ENCODE results near the gene FEV. TPM values are rescaled to one million over a fixed set of nuclear protein-coding genes. Genes with fewer than 3 reads are reported as not detected.

Gene FEV
- polyA plus RNA-seq, 3 donors: not detected

DNA sequence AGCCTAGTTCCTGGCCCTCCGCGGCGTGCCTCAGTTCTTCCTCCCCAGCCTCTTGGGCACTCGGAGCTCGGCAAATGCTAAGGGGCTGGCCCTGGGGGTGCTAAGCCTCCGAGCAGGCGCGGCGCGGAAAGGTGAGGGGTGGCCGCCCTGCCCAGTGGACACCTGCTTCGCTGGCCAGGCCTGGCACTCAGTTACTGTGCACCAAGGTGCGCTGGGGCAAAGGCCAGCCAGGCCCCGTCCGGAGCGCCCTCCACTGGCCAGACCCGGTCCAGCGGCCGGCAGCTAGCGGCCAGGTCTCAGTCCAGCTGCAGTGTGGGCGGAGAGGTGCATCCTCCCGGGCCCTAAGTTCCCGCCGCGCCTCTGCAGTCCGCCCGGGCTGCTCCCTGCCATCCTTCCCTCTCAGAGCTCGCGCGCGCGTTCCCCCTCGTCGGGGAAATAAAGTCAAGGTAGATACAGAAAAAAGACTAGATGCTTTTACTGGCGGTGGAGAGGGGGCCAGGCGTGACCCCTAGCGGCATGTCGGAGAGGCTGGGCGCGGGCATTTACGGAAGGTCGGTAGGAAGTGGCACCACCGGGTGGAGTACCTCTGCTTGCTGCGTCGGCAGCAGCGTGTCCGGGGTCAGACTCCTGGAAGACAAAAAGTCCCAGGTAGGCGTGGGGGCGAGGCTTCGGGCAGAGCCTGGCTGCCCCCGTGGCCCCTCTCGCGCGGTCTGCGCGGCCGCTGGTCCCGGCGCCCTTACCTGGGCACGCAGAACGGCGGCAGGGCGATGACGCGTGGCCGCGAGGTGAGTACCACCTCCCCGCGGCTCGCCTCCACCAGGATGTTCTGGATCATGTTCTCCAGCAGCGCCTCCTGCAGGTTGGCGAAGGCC is 17.6 kb upstream of the FEV start:
- Mint-ChIP-seq H3K4me1 (peaks cover 6% of the 10 kb centered on the region), H3K27me3 (ENCODE audit: low read depth in 3 of 3) (peaks cover 81 to 95% (median 83%) of the 10 kb centered on the region in 3 donors), H3K4me3 (peak overlapping the region; percentile 27 to 85), H3K36me3 (no peaks in the 10 kb centered on the region), H3K27ac (no peak overlapping the region), H3K9me3 (peaks cover 0 to 15% (median 4%) of the 10 kb centered on the region in 7 donors)
- TF ChIP-seq CTCF (IDR thresholded peaks at IDR 0.05): peak; percentile 17
- peaks cover 44 to 84% of the 10 kb centered on the region in 2 donors for H3K27me3 ChIP-seq (ENCODE audit: control insufficient read depth in 2 of 2, insufficient read depth in 2 of 2, low read length in 2 of 2)
- H4K20me1 ChIP-seq (ENCODE audit: insufficient read depth, low read length): no peaks in the 10 kb centered on the region
- DNase-seq: no peak
- no peak overlapping the region for H2AFZ ChIP-seq (ENCODE audit: insufficient read depth, low read depth, low read length, poor library complexity, severe bottlenecking)
- H3K9ac ChIP-seq (ENCODE audit: insufficient read depth, low read length, poor library complexity, severe bottlenecking): no peak overlapping the region
- peaks cover 0 to 25% of the 10 kb centered on the region in 2 donors for H3K9me3 ChIP-seq (replicated peaks in 1 of 2; ENCODE audit: control insufficient read depth in 1 of 2, insufficient read depth in 1 of 2, low read length in 2 of 2)
- no peak overlapping the region for H3K4me2 ChIP-seq (replicated peaks; ENCODE audit: extremely low read depth, low read length, poor library complexity, severe bottlenecking)
- no peaks in the 10 kb centered on the region for H3K4me1 ChIP-seq (ENCODE audit: control insufficient read depth in 1 of 2, insufficient read depth in 2 of 2, low read length in 2 of 2)
- no peaks in the 10 kb centered on the region for H3K36me3 ChIP-seq (replicated peaks in 1 of 2; ENCODE audit: control insufficient read depth in 1 of 2, insufficient read depth in 2 of 2, low read length in 2 of 2)
- no peak overlapping the region for H3K4me3 ChIP-seq (replicated peaks in 1 of 3; ENCODE audit: low read depth in 2 of 3, low read length in 3 of 3)
- WGBS (ENCODE audit: insufficient coverage): 3% methylated on average over 66 of the region's 72 CpGs
- intact Hi-C loops (cut with micrococcal nuclease): no loop called here
- H3K27ac ChIP-seq (ENCODE audit: low read depth in 1 of 2, low read length in 2 of 2): no peak overlapping the region
- no peaks in the 10 kb centered on the region for H3K79me2 ChIP-seq (ENCODE audit: insufficient read depth, low read length)

GRCh38 chr2:219001577-219002394 is 16.8 kb upstream of the FEV start:
- Histone ChIP-seq H3K9me3 (replicated peaks in 1 of 2; ENCODE audit: control insufficient read depth in 1 of 2, insufficient read depth in 1 of 2, low read length in 2 of 2) (peaks cover 0 to 25% of the 10 kb centered on the region in 2 donors), H3K79me2 (ENCODE audit: insufficient read depth, low read length) (no peaks in the 10 kb centered on the region), H3K9ac (ENCODE audit: insufficient read depth, low read length, poor library complexity, severe bottlenecking) (no peak overlapping the region), H3K4me2 (replicated peaks; ENCODE audit: extremely low read depth, low read length, poor library complexity, severe bottlenecking) (no peak overlapping the region), H3K36me3 (replicated peaks in 1 of 2; ENCODE audit: control insufficient read depth in 1 of 2, insufficient read depth in 2 of 2, low read length in 2 of 2) (no peaks in the 10 kb centered on the region), H3K4me3 (replicated peaks in 1 of 3; ENCODE audit: low read depth in 2 of 3, low read length in 3 of 3) (no peak overlapping the region), H2AFZ (ENCODE audit: insufficient read depth, low read depth, low read length, poor library complexity, severe bottlenecking) (no peak overlapping the region), H3K4me1 (ENCODE audit: control insufficient read depth in 1 of 2, insufficient read depth in 2 of 2, low read length in 2 of 2) (no peaks in the 10 kb centered on the region), H3K27me3 (ENCODE audit: control insufficient read depth in 2 of 2, insufficient read depth in 2 of 2, low read length in 2 of 2) (peaks cover 46 to 88% of the 10 kb centered on the region in 2 donors), H3K27ac (ENCODE audit: low read depth in 1 of 2, low read length in 2 of 2) (no peak overlapping the region), H4K20me1 (ENCODE audit: insufficient read depth, low read length) (no peaks in the 10 kb centered on the region)
- Mint-ChIP-seq H3K9me3 (peaks cover 0 to 15% (median 3%) of the 10 kb centered on the region in 7 donors), H3K4me3 (peak overlapping the region in 1 of 2 donors; percentile 67), H3K27ac (no peak overlapping the region), H3K27me3 (ENCODE audit: low read depth in 3 of 3) (peaks cover 81 to 95% (median 87%) of the 10 kb centered on the region in 3 donors), H3K36me3 (peaks cover 0 to 2% of the 10 kb centered on the region in 2 donors), H3K4me1 (peaks cover 6% of the 10 kb centered on the region)
- no peak for TF ChIP-seq CTCF (IDR thresholded peaks at IDR 0.05)
- WGBS (ENCODE audit: insufficient coverage): 2% methylated on average over 58 of the region's 70 CpGs
- intact Hi-C loops (cut with micrococcal nuclease): no loop called here
- no peak for DNase-seq
